K562 (cell line): ENCODE measurements around the gene FAM177B.

Source experiments
- BMI1 ChIP-seq: fragments of 150-350 bp; IDR thresholded peaks from 2 replicates; pipeline ENCODE4 v1.6.1; 2014; ENCODE audit warnings: low read length
- CTCF ChIP-seq, 3 experiments: IDR thresholded peaks in 2 of 3; conservative IDR thresholded peaks in 1 of 3; 2 replicates each; pipeline ENCODE4 v1.5.1; 2011 to 2012; ENCODE audit warnings: low read length in 3 of 3, mild to moderate bottlenecking in 3 of 3, control low read depth in 2 of 3, improper control_type of control experiment in 1 of 3, inconsistent platforms in 1 of 3, low read depth in 1 of 3, mixed read lengths in 1 of 3, moderate library complexity in 1 of 3; ENCODE audit not compliant: insufficient read depth in 2 of 3
- EP300 ChIP-seq: IDR thresholded peaks from 2 replicates; pipeline ENCODE4 v1.6.1; 2012; ENCODE audit warnings: low read length, improper control_type of control experiment
- ILF3 ChIP-seq: fragments of 450-650 bp; IDR thresholded peaks from 2 replicates; pipeline ENCODE4 v1.6.1; 2018; ENCODE audit warnings: antibody characterized with exemption, mild to moderate bottlenecking, moderate library complexity, borderline replicate concordance
- MAFK ChIP-seq: IDR thresholded peaks from 2 replicates; pipeline ENCODE4 v1.6.1; 2011; ENCODE audit warnings: low read length, improper control_type of control experiment
- NFYB ChIP-seq: IDR thresholded peaks from 2 replicates; pipeline ENCODE4 v1.6.1; 2011; ENCODE audit warnings: mild to moderate bottlenecking, moderate library complexity; ENCODE audit not compliant: insufficient read length; ENCODE audit errors: extremely low read depth
- RCOR1 ChIP-seq, 2 experiments: IDR thresholded peaks; 2 replicates each; pipeline ENCODE4 v1.6.1; 2012; ENCODE audit warnings: low read depth in 2 of 2, low read length in 2 of 2, borderline replicate concordance in 1 of 2, improper control_type of control experiment in 1 of 2
- RERE ChIP-seq: sonication (generic); formaldehyde crosslinking; IDR thresholded peaks from 2 replicates; pipeline ENCODE4 v1.8.0; 2023; ENCODE audit warnings: missing genetic modification reagents, mild to moderate bottlenecking, borderline replicate concordance
- SP1 ChIP-seq: sonication (generic); formaldehyde crosslinking; IDR thresholded peaks from 2 replicates; pipeline ENCODE4 v1.8.1; 2022; ENCODE audit warnings: mild to moderate bottlenecking, missing genetic modification reagents

GRCh38 chr1:222783051-222783450, 46.0 kb downstream of the FAM177B start:
- TF ChIP-seq CTCF (IDR thresholded peaks at IDR 0.05 in 2 of 3, conservative IDR thresholded peaks at IDR 0.05 in 1 of 3; ENCODE audit: insufficient read depth in 2 of 3, low read depth in 1 of 3, low read length in 3 of 3) = no peak
- no peak for TF ChIP-seq ILF3
- TF ChIP-seq RCOR1 (IDR thresholded peaks at IDR 0.05; ENCODE audit: borderline replicate concordance in 1 of 2, low read depth in 2 of 2, low read length in 2 of 2) = no peak
- TF ChIP-seq EP300 = no peak
- no peak for TF ChIP-seq RERE (CRISPR knock-in tag)
- TF ChIP-seq MAFK = no peak
- TF ChIP-seq SP1 = no peak
- no peak for TF ChIP-seq BMI1
- TF ChIP-seq NFYB = no peak
